Measurements from ENCODE around the gene CEP164. TPM values are rescaled to one million over a fixed set of nuclear protein-coding genes. Genes with fewer than 3 reads are reported as not detected.

Gene CEP164
- total RNA-seq, 1 donor from 2014 or later = 25.2 TPM

GRCh38 chr11:117371453-117371852 is 43.8 kb downstream of the CEP164 start:
- H3K9me3 ChIP-seq = no peaks in the 10 kb centered on the region
- ATAC-seq = no peak
- intact Hi-C loops (cut with DNase I) = no loop called here
- TF ChIP-seq CTCF (IDR thresholded peaks at IDR 0.05) = no peak
- H3K36me3 ChIP-seq = peaks cover 66% of the 10 kb centered on the region
- no peak overlapping the region for H3K4me3 ChIP-seq
- H3K27ac ChIP-seq = no peak overlapping the region
- H3K27me3 ChIP-seq = no peaks in the 10 kb centered on the region
- H3K4me1 ChIP-seq = no peaks in the 10 kb centered on the region
- no peak for DNase-seq

- H3K27me3 ChIP-seq = no peaks in the 10 kb centered on the region
- H3K4me3 ChIP-seq = no peak overlapping the region
- no peak for TF ChIP-seq CTCF (IDR thresholded peaks at IDR 0.05)
- no peak for DNase-seq
- peaks cover 62% of the 10 kb centered on the region for H3K36me3 ChIP-seq
- H3K9me3 ChIP-seq = no peaks in the 10 kb centered on the region
- intact Hi-C loops (cut with DNase I) = no loop called here
- H3K27ac ChIP-seq = no peak overlapping the region
- no peaks in the 10 kb centered on the region for H3K4me1 ChIP-seq
- ATAC-seq = no peak
Measured at GRCh38 chr11:117374316-117375055, 46.8 kb downstream of the CEP164 start.

- no peak for TF ChIP-seq CTCF (IDR thresholded peaks at IDR 0.05)
- Histone ChIP-seq H3K27me3 (no peaks in the 10 kb centered on the region), H3K4me1 (no peaks in the 10 kb centered on the region), H3K9me3 (no peaks in the 10 kb centered on the region), H3K36me3 (peaks cover 62% of the 10 kb centered on the region), H3K27ac (no peak overlapping the region), H3K4me3 (no peak overlapping the region)
- no peak for DNase-seq
- no peak for ATAC-seq
- intact Hi-C loops (cut with DNase I) = no loop called here
Measured at GRCh38 chr11:117375960-117376359, 48.3 kb downstream of the CEP164 start.

- H3K4me3 ChIP-seq = no peak overlapping the region
- no peaks in the 10 kb centered on the region for H3K9me3 ChIP-seq
- no peaks in the 10 kb centered on the region for H3K27me3 ChIP-seq
- intact Hi-C loops (cut with DNase I) = no loop called here
- no peak for TF ChIP-seq CTCF (IDR thresholded peaks at IDR 0.05)
- H3K27ac ChIP-seq = no peak overlapping the region
- no peak for ATAC-seq
- no peaks in the 10 kb centered on the region for H3K4me1 ChIP-seq
- DNase-seq = no peak
- H3K36me3 ChIP-seq = peaks cover 62% of the 10 kb centered on the region
Measured at GRCh38 chr11:117376517-117376916, 48.9 kb downstream of the CEP164 start.

GRCh38 chr11:117378976-117379865 is 51.6 kb downstream of the CEP164 start:
- peaks cover 71% of the 10 kb centered on the region for H3K36me3 ChIP-seq
- no peaks in the 10 kb centered on the region for H3K4me1 ChIP-seq
- intact Hi-C loops (cut with DNase I) = no loop called here
- ATAC-seq = no peak
- no peaks in the 10 kb centered on the region for H3K27me3 ChIP-seq
- no peaks in the 10 kb centered on the region for H3K9me3 ChIP-seq
- H3K27ac ChIP-seq = no peak overlapping the region
- DNase-seq = no peak
- H3K4me3 ChIP-seq = no peak overlapping the region
- TF ChIP-seq CTCF (IDR thresholded peaks at IDR 0.05) = no peak
